Smooth muscle cell (in vitro differentiated cells): Measurements from ENCODE around the gene ARL2BP. TPM values are rescaled to one million over a fixed set of nuclear protein-coding genes. Genes with fewer than 3 reads are reported as not detected.

Experiments used
- DNase-seq: peaks from one replicate; lab custom pipeline; 2025; ENCODE audit not compliant: unreplicated experiment; lab: John Stamatoyannopoulos, UW
- H2AFZ ChIP-seq: fragments of 200-600 bp; sonication (generic); 2 replicates; pipeline ENCODE4 v1.6.0; 2016; ENCODE audit warnings: antibody characterized with exemption, low read depth, mild to moderate bottlenecking
- H3F3A ChIP-seq: fragments of 200-600 bp; sonication (generic); 2 replicates; pipeline ENCODE4 v1.6.0; 2017; ENCODE audit warnings: antibody characterized with exemption, low read depth
- H3K27ac ChIP-seq: fragments of 200-600 bp; sonication (generic); 2 replicates; pipeline ENCODE4 v1.5.1; 2016; ENCODE audit warnings: low read depth, mild to moderate bottlenecking
- H3K27me3 ChIP-seq: fragments of 200-600 bp; sonication (generic); 2 replicates; pipeline ENCODE4 v1.6.1; 2016; ENCODE audit warnings: low read depth, mild to moderate bottlenecking
- H3K36me3 ChIP-seq: fragments of 200-600 bp; sonication (generic); 2 replicates; pipeline ENCODE4 v1.5.1; 2016; ENCODE audit warnings: low read depth
- H3K4me1 ChIP-seq: fragments of 200-600 bp; sonication (generic); 2 replicates; pipeline ENCODE4 v1.5.1; 2016; ENCODE audit warnings: low read depth
- H3K4me2 ChIP-seq: fragments of 200-600 bp; sonication (generic); 2 replicates; pipeline ENCODE4 v1.6.0; 2016; ENCODE audit warnings: mild to moderate bottlenecking
- H3K4me3 ChIP-seq: fragments of 200-600 bp; sonication (generic); 2 replicates; pipeline ENCODE4 v1.5.1; 2016; ENCODE audit warnings: mild to moderate bottlenecking
- H3K79me2 ChIP-seq: fragments of 200-600 bp; sonication (generic); 2 replicates; pipeline ENCODE4 v1.6.0; 2016; ENCODE audit warnings: low read depth, mild to moderate bottlenecking
- H3K9ac ChIP-seq: fragments of 200-600 bp; sonication (generic); 2 replicates; pipeline ENCODE4 v1.6.0; 2016; ENCODE audit warnings: low read depth
- H3K9me3 ChIP-seq: fragments of 200-600 bp; sonication (generic); replicated peaks from 2 replicates; pipeline ENCODE4 v1.5.1; 2016; ENCODE audit warnings: low read depth
- H4K20me1 ChIP-seq: fragments of 200-600 bp; sonication (generic); 2 replicates; pipeline ENCODE4 v1.6.0; 2016; ENCODE audit warnings: low read depth
- WGBS: methylation state at CpG from one replicate; pipeline ENCODE4 v1.1.7; 2016; ENCODE audit warnings: low lambda C conversion rate; 5-methylcytosine and 5-hydroxymethylcytosine counted together
- polyA plus RNA-seq: library from polyadenylated mRNA; unstranded; fragments of >200 nt; fragmentation: Nextera tagmentation; extraction: Ambion mirVana; gene quantifications from 2 replicates; pipeline ENCODE4 v1.2.1, GENCODE V29; 2016
- total RNA-seq: library from RNA; depleted of rRNA; stranded (reverse); fragments of >200 nt; gene quantifications from 2 replicates; pipeline ENCODE4 v1.2.3, GENCODE V29; 2014
- TF ChIP-seq, protein P1 (sequence below): fragments of 200-600 bp; sonication (generic); IDR thresholded peaks from 2 replicates; pipeline ENCODE4 v1.5.1; 2017; ENCODE audit warnings: borderline replicate concordance, mild to moderate bottlenecking, antibody characterized with exemption; ENCODE audit not compliant: insufficient read depth, poor library complexity, severe bottlenecking

The ARL2BP gene
- total and polyA plus RNA-seq, 2 experiments from 2014 or later = 78.1 to 88.0 TPM

DNA sequence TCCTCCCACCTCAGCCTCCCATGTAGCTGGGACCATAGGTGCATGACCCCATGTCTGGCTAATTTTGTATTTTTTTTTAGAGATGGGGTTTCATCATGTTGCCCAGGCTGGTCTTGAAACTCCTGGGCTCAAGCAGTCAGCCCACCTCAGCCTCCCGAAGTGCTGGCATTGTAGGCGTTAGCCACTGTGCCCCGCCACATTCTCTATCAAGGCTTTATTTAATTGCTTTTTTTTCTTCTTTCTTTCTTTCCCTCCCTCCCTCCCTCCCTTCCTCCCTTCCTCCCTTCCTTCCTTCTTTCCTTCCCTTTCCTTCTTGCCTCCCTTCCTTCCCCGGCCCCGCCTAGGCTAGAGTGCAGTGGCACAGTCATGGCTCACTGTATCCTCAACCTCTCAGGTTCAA, 35.3 kb upstream of the ARL2BP start:
- H3K27me3 ChIP-seq = no peaks in the 10 kb centered on the region
- TF ChIP-seq, protein P1, sequence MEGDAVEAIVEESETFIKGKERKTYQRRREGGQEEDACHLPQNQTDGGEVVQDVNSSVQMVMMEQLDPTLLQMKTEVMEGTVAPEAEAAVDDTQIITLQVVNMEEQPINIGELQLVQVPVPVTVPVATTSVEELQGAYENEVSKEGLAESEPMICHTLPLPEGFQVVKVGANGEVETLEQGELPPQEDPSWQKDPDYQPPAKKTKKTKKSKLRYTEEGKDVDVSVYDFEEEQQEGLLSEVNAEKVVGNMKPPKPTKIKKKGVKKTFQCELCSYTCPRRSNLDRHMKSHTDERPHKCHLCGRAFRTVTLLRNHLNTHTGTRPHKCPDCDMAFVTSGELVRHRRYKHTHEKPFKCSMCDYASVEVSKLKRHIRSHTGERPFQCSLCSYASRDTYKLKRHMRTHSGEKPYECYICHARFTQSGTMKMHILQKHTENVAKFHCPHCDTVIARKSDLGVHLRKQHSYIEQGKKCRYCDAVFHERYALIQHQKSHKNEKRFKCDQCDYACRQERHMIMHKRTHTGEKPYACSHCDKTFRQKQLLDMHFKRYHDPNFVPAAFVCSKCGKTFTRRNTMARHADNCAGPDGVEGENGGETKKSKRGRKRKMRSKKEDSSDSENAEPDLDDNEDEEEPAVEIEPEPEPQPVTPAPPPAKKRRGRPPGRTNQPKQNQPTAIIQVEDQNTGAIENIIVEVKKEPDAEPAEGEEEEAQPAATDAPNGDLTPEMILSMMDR = no peak
- H3K79me2 ChIP-seq = peaks cover 30% of the 10 kb centered on the region
- no peak overlapping the region for H3K4me3 ChIP-seq
- H3K27ac ChIP-seq = no peak overlapping the region
- no peak for DNase-seq
- no peaks in the 10 kb centered on the region for H3K9me3 ChIP-seq
- no peaks in the 10 kb centered on the region for H3K4me1 ChIP-seq
- H4K20me1 ChIP-seq = peaks cover 17% of the 10 kb centered on the region
- peaks cover 45% of the 10 kb centered on the region for H3K36me3 ChIP-seq
- H3K9ac ChIP-seq = no peak overlapping the region
- no peak overlapping the region for H2AFZ ChIP-seq
- no peak overlapping the region for H3K4me2 ChIP-seq
- WGBS = 95% methylated on average over 4 of the region's 5 CpGs
- H3F3A ChIP-seq = no peaks in the 10 kb centered on the region

DNA sequence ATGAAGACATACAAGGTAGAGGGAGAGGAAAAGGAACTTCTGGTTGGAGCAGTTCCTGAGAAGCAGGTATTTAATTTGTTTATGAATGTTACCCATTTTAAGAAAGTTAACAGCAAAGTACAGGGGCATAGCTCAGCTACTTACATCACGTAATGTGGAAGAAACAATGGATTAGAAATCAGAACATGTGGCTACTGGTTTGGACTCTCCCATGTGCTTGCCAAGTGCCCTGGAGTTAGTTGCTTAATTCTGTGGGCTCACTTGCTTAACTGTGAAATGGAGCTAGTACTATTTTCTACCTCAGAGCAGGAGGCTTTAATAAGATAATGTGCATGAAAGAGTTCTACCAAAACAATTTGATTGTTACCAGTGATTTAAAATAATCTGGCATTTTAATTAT, 31.6 kb upstream of the ARL2BP start:
- TF ChIP-seq, protein P1 = no peak
- Histone ChIP-seq H3K27ac (no peak overlapping the region), H3K9me3 (peaks cover 13% of the 10 kb centered on the region), H3K4me2 (no peak overlapping the region), H3K79me2 (peaks cover 6% of the 10 kb centered on the region), H3F3A (no peaks in the 10 kb centered on the region), H4K20me1 (no peaks in the 10 kb centered on the region), H3K9ac (no peak overlapping the region), H3K36me3 (peaks cover 64% of the 10 kb centered on the region), H3K4me3 (no peak overlapping the region), H2AFZ (no peak overlapping the region), H3K4me1 (no peaks in the 10 kb centered on the region), H3K27me3 (no peaks in the 10 kb centered on the region)
- no peak for DNase-seq
- WGBS = 96% methylated on average over 1 of the region's 1 CpG

DNA sequence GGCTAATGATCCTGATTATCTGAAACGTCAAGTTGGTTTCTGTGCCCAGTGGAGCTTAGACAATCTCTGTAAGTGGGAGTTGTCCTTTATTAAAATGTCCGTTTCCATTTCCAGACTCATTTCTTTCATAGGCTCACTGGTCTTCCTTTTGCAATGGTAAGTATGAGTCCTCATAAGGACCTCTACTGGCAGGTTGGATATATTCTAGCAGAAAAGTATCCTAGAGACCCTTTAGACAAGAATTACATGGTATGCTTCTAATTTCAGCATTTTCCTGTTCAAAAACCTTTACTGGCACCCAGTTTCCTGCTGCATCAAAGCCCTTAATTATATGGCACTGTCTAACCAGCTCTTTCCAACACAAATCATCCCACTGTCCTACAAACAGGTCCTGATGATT, 28.1 kb upstream of the ARL2BP start:
- H3K27me3 ChIP-seq = no peaks in the 10 kb centered on the region
- WGBS = 95% methylated on average over 2 of the region's 2 CpGs
- H3K36me3 ChIP-seq = peaks cover 71% of the 10 kb centered on the region

DNA sequence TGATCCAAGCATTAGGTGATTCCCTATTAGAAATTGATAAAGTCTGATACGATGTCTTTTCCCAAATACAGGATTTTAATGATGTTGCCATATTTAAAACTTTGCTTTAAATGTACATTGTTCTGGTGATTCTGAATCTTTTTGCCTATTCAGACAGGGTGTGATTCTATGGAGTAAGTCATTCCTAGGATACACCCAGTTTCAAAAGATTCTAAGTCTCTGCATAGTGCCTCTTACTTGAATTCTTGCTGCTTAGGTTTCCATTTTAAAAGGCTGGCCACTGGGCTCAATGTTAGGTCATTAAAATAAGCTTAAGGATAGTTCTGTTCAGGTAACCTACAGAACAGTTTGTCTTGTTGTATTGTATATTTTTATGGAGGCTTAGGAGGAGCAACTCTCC, 22.0 kb upstream of the ARL2BP start:
- no peak overlapping the region for H3K27ac ChIP-seq
- no peak overlapping the region for H3K9ac ChIP-seq
- peaks cover 7% of the 10 kb centered on the region for H3K79me2 ChIP-seq
- no peak for DNase-seq
- TF ChIP-seq, protein P1 = no peak
- H4K20me1 ChIP-seq = no peaks in the 10 kb centered on the region
- WGBS = 96% methylated on average over 1 of the region's 1 CpG
- peaks cover 22% of the 10 kb centered on the region for H3F3A ChIP-seq
- H3K9me3 ChIP-seq = no peaks in the 10 kb centered on the region
- H3K36me3 ChIP-seq = peaks cover 35% of the 10 kb centered on the region
- no peaks in the 10 kb centered on the region for H3K4me1 ChIP-seq
- H3K4me3 ChIP-seq = no peak overlapping the region
- no peak overlapping the region for H3K4me2 ChIP-seq
- H2AFZ ChIP-seq = no peak overlapping the region
- H3K27me3 ChIP-seq = no peaks in the 10 kb centered on the region

More for the DNA sequence above, 28.1 kb upstream of the ARL2BP start:
- DNase-seq = no peak
- no peak overlapping the region for H3K4me2 ChIP-seq
- peaks cover 13% of the 10 kb centered on the region for H3K9me3 ChIP-seq
- H3K27ac ChIP-seq = no peak overlapping the region
- peaks cover 11% of the 10 kb centered on the region for H3K79me2 ChIP-seq
- H3F3A ChIP-seq = no peaks in the 10 kb centered on the region
- H3K4me1 ChIP-seq = no peaks in the 10 kb centered on the region
- no peak overlapping the region for H3K9ac ChIP-seq
- H2AFZ ChIP-seq = no peak overlapping the region
- TF ChIP-seq, protein P1 = no peak
- no peaks in the 10 kb centered on the region for H4K20me1 ChIP-seq
- H3K4me3 ChIP-seq = no peak overlapping the region
